NCI-H460 (cell line): ENCODE measurements around the gene GAN. TPM values are rescaled to one million over a fixed set of nuclear protein-coding genes. Genes with fewer than 3 reads are reported as not detected.
A peak's percentile ranks its signal among the peaks of the same experiment; 100 is the strongest.
"Not testable (repeated sequence)": the region's sequence is repeated elsewhere in the genome, so short reads cannot be mapped to it uniquely, and the experiment has no call there.

Experiments used
- DNase-seq: peaks from one replicate; pipeline ENCODE4 v3.0.0-alpha.2; 2016; ENCODE audit warnings: low read depth; ENCODE audit errors: extremely low read depth
- total RNA-seq: library from RNA; depleted of rRNA; stranded (reverse); fragments of >200 nt; shearing (Covaris generic); gene quantifications from 2 replicates; pipeline ENCODE4 v1.2.3, GENCODE V29; 2014

GAN gene
- total RNA-seq, 1 experiment from 2014 or later, result 7.0 TPM

DNA sequence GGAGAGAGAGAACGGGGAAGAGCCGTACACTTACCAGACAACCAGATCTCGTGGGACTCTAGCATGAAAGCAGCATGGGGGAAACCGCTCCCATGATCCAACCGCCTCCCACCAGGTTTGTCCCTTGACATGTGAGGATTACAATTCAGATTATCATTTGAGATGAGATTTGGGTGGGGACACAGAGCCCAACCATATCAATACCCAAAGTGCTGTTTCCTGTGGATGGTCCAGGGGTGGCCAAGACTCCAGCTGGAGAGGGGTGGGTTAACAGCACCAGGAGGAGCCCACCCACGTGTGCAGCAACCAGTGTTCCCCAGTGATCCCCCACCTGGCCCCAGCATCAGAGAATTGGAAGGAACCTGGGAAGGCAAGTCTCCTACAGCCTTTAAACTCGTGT is 79.7 kb downstream of the GAN start:
- DNase-seq, result no peak

- no peak for DNase-seq
Measured at GRCh38 chr16:81394966-81395655, 80.3 kb downstream of the GAN start.

- DNase-seq, result no peak
Measured at GRCh38 chr16:81397058-81397878, 82.5 kb downstream of the GAN start.

DNA sequence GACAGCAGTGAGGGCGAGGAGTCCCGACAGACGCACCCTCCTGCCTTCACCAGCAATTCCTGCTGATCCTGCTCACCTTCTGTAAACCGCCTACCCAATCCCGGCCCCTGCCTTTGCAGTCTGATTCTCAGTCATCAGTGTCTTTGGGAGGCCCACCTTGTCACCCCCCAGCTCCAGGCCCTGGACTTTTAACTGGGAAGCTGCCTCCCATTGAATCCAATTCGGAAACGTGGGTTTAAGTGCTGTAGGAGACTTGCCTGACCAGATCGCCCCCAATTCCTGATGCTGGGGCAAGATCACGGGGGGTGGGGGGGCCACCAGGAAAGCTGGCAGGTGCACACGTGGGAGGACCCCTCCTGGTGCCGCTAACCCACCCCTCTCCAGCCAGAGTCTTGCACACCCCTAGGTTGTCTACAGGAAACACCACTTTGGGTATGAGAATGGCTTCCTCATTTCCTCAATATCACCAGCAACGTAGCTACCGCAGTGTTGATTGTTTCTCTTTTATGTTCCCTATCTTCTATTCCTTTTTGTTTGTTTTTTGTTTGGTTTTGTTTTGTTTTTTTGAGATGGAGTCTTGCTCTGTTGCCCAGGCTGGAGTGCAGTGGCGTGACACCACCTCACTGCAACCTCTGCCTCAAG is 83.2 kb downstream of the GAN start:
- DNase-seq, result no peak

GRCh38 chr16:81399909-81400308 is 85.1 kb downstream of the GAN start:
- DNase-seq, result no peak

DNA sequence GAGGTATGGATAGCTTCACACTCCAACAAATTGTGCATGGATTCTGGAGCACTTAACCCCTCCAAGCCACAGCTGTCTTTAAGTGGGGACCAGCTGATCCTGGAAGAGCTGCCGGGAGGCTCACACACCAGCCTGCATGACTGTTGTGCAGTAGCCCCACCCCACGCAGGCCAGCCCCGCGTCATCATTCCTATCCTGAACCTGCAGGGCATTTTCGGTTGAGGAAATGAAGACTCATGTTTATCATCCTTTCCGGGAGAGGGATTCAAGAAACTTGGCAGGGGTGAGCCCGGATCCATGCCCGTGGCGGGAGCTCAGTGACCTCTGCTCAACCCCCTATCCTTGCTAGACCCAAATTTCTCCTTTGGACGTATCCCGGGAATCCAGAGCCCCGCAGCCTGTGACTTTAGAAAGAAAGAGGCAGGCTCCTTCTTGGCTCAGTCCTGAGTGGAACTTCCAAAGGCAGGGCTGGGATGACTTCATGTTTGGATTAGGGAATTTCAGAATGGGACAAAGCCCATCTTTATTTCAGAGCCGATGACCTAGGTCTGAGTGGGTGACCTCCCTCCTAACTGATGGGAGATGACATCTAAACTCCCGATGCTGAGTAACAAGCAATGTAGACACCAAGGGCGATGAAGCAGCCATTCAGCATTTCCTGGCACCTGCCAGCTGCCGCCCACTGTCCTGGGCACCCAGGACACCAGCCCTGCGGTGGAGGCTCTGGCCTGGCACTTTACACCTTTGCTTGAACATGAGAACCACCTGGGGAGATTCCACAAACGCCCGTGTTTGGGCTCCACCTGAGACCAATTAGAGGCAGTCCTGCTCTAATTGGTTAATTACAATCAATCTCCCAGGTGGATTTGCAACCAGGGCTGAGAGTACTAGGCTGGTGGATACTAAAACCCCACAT is 86.5 kb downstream of the GAN start:
- peak; percentile 65 for DNase-seq

DNA sequence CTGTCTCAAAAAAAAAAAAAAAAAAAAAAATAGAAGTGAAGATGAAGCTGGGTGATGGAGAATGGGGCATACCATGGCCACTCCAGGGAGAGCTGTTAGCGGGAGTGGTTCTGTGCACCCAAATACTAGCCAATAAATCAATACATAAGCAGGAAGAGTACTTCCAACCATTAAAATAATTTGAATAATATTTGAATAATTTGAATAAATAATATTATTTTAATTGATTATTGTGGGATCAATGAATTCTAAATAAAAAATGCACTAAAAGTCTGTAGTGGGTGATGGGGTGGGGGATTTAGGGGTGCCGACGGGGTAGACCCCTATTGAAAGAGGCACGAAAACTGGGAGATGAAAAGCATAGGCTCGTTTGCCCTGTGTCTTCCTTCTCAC is 88.4 kb downstream of the GAN start:
- DNase-seq, result no peak

DNA sequence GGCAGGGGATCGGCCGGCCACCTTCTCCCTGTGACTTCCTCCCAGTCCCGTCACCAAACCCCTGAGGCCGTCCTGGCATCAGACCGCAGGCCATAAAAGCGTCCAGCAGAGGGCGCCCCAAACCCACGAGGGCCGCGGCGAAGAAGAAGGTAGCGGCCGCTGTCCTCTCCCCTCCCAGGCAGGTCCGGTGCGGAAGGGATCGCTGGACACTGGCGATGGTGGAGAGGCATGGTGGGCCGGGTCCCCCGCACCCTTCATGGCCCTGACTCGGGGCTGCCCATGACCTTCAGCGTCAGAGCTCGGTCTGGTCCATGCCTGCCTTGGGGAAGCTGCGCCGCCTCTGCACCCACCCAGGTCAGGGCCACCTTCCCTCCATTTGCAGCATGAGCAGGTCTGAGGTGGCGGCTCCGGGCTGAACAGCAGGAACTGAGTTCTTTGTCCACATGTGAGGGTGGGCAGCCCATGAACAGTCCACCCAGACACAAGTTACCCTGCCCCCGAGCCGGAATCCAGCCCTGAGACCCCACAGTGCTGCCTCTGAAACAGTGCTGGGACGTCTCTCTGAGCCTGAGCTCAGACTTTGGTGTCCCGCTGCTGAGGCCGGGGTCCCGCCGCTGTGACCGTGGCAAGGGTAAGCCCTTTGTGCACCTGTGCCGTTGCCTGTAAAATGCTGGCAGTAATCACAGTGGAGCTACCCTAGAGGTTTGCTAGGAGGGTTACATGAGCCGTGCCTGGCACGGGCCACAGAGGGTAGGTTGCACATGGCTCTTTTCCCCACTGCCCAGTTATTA is 89.0 kb downstream of the GAN start:
- DNase-seq, result peak; percentile 78

GRCh38 chr16:81405002-81405401 is 90.2 kb downstream of the GAN start:
- DNase-seq, result not testable (repeated sequence)

- peak; percentile 76 for DNase-seq
Measured at GRCh38 chr16:81405702-81406113, 90.9 kb downstream of the GAN start.

GRCh38 chr16:81408409-81408950 is 93.7 kb downstream of the GAN start:
- no peak for DNase-seq

DNA sequence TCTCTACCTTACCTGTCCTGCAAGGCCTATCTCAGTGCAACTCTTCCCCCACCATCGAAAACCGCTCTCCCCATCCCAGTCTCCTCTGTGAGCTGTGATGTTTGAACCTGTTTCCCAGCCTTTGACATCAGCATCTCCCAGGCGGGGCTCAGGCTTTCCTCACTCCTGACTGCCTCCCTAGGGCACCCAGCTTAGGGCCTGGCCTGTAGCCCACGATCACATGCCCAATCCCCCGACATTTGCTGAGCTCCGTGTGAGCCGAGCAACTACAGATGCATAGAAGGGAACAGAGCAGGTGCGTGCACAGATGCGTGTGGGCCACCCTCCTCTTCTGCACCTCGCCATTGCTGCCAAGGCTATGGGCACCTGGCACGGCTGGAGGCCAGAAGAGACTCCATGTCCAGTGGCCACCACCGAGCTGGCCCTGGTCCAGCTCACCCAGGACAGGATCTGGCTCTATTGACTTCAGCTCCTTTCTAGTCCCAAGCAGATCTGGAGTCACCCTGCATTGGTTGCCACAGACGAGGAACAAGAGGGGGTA is 94.3 kb downstream of the GAN start:
- DNase-seq, result no peak

DNA sequence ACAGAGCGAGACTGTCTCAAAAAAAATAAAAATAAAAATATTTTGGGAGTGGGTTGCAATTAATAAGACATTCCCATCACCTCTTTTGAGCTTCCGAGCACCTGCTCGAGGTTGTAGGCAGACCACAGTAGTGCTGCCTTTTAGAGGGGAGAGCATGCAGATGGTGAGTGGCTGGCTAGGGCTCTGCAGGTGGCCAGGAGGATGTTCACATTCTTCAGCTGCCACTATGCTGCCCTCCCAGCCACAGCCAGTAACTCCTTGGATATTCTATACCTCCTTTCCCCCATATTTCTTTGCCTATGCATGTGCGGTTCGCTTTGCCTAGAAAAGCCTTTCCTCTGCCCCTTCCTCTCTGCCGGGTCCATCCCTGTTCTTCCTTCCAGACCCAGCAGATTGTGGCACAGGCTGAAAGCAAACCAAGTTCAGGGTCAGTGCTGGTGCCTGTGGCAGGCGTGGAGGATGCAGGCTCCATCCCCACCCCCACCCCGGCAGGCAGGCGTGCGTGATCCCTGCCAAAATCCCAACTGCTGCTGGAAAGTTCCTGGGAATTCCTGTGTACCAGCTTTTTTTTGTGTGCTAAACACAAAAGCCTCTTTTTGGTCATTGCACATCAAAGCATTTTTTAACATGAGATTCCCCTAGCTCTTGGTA is 96.0 kb downstream of the GAN start:
- DNase-seq, result no peak

DNA sequence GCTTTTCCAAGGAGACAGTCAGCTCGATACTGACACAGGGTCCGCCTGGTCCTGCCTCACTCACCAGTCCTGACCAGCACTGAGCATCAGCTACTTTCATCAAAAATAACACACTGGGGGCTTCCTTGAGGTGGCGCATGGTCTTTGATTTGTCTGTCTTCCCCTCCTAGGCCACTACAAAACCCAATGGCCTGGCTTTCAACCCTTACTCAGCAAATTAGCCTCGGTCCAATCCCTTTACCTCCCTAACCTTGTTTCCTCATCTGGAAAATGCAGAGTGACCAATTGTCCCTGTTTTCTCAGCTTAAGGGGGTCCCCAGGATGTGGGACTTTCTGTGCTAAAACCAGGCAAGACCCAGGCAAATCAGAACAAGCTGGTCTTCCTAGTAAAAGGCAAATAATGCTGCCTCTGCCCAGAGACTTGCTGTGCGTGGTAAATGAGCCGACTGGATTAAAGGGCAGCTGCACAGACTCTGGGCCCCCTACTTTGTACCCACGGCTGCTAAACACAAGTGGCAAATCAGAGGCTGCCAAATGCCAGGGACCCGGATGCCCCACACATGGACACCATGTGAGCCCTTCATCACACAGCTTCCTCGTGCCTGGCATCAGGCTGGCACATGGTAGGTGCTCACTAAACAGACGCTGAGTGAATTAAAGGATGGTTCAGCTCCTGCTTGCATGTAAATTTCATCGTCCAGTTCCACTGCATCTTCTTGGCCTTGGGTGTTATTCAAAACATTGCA is 98.7 kb downstream of the GAN start:
- DNase-seq, result no peak

- DNase-seq, result no peak
Measured at GRCh38 chr16:81415751-81416150, 101.0 kb downstream of the GAN start.

DNA sequence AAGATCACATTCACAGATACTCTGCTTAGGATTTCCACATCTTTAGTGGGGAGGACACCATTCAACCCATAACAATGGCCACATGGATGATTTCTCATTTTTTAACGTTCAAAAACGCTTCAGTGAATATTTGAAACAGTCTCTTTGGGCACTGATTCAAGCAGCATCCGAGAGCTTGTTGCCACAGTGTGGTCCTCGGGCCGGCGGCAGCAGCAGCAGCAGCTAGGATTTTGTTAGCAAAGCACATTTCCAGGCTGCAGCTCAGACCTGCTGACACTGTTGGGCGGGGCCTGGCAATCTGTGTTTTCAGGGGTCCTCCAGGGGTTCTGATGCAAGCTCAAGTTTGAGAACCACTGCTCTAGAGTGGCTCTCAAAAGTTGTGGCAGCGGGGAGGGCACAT is 102.0 kb downstream of the GAN start:
- no peak for DNase-seq

GRCh38 chr16:81417210-81417609 is 102.4 kb downstream of the GAN start:
- DNase-seq, result no peak

DNA sequence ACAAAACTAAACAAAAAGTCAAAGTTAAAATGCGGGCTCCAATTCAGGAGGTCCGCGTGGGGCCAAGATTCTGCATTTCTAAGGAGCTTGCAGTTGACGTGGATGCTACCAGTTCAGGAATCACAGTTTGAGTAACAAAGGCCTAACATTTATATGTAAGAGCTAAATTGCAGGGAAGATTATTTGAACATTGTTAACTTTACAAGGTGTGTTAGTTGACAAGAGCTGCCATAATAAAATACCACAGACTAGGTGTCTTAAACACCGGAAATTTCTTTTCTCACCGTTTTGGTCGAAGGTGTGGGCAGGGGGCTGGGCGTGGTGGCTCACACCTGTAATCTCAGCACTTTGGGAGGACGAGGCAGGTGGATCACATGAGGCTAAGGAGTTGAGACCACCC is 105.0 kb downstream of the GAN start:
- no peak for DNase-seq
